Renal cortex interstitium (tissue), 15 donors: ENCODE measurements around the gene SLC25A47. TPM values are rescaled to one million over a fixed set of nuclear protein-coding genes. Genes with fewer than 3 reads are reported as not detected.
"Not testable (repeated sequence)": the region's sequence is repeated elsewhere in the genome, so short reads cannot be mapped to it uniquely, and the experiment has no call there.

ENCODE experiments used
- DNase-seq, 11 donors: peaks; one replicate each; pipeline ENCODE4 v3.0.0-alpha.2; 2013; ENCODE audit warnings: low read depth in 9 of 11, low spot score in 4 of 11; ENCODE audit errors: extremely low read depth in 1 of 11
- long read RNA-seq, 16 experiments: transcript quantifications; one replicate each; lab custom pipeline, GENCODE V29; 2026
- polyA plus RNA-seq, 3 donors: library from polyadenylated mRNA; unstranded; fragments of 120-200 nt; gene quantifications; one replicate each; pipeline ENCODE4 v1.2.1, GENCODE V29; 2013; ENCODE audit not compliant: insufficient read length in 3 of 3

The SLC25A47 gene, protein sequence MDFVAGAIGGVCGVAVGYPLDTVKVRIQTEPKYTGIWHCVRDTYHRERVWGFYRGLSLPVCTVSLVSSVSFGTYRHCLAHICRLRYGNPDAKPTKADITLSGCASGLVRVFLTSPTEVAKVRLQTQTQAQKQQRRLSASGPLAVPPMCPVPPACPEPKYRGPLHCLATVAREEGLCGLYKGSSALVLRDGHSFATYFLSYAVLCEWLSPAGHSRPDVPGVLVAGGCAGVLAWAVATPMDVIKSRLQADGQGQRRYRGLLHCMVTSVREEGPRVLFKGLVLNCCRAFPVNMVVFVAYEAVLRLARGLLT
- not detected for polyA plus RNA-seq
- long read RNA-seq, donor 1, result 0 reads
- long read RNA-seq, donor 2, result 0 reads
- long read RNA-seq, donor 3, result 0 reads
- long read RNA-seq, donor 4, result 0 reads
- long read RNA-seq, donor 5, result 0 reads
- long read RNA-seq, donor 6, result 0 reads
- long read RNA-seq, donor 7, result 0 reads
- long read RNA-seq, donor 8, result 0 reads
- long read RNA-seq, donor 9, result 0 reads
- long read RNA-seq, donor 10, result 0 reads
- long read RNA-seq, donor 11, result 0 reads
- long read RNA-seq, donor 12, result 0 reads
- long read RNA-seq, donor 13, result 0 reads
- long read RNA-seq, donor 14, result 0 reads
- long read RNA-seq, donor 15, result 0 reads
- long read RNA-seq, donor 16, result 0 reads

DNA sequence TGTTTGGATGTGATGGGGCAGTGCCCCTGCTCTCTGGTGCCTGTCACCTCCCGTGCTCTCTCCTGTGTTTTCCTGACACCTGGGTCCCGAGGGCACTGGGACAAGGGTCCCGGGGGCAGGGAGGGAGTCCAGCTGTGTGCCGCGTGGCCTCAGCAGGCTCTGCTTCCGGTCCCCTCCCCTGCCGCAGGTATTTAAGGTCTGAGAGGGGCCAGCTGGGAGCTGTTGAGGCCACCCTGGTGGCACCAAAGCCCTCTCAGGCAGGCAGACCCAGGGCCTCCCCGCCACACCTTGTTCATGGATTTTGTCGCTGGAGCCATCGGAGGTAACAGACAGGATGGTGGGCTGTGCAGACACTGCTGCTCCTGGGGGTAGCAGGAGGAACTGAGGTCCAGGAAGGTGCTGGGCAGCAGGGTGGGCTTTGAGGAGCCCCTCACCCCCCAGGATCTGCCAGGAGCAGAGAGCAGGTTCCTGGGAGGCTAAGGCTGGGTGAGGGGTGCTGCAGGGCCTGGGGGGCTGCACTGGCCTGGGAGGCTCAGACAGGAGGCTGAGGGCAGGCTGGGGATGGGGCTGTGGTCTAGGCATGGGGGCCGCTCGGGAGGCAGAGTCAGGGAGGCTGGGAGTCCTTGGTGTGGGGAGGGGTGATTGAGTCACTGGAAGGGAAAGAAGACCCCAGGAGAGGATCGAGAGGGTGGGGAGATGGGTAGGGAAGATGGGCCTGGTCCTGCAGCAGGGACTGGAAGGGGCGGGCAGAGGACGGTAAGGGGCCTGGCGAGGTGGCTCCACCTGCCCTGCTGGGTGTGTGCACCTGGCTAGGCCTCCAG, at the start of gene SLC25A47:
Gene SLC25A47 (plus strand): TSS at position 219 of the 821 bp plus-strand sequence. CDS start 76 bp downstream, at position 295.
- DNase-seq, result no peak

DNA sequence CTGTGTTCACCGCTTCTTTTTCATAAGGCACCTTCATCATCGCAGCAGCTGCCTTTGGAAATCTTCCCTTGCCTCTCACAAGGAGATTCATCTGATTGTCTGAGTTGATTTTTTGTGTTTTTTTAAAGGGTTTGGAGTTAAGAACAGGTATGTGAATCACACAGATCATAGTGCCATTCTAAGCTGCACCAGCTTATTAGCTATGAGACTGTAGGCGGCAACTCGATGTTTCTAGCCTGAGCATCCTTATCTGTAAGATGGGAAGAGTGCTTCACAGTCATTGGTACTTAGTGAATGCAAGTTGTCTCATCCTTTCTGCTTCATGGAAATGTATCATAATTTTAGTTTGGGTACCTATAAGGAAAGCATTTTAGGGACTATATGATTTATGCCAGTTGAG, 48.9 kb upstream of the SLC25A47 start:
- DNase-seq, result no peak

DNA sequence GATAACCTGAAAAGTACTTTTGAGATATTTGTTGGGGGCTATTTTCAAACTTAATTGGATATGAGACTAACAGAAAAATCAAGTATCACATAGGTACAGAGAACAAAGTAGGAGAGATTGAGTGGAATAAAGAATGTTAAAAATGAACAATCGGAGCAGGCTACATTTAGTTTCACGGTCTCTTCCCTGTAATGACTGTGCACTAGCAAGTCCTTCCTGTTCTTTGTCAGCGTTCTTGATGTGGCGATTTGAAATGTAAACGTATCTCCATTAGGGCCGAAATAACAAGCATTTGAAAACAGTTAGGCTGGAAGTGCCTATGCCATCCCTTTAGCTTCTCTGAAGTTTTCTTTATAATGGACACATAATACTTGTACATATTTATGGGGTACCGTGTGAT, 47.9 kb upstream of the SLC25A47 start:
- DNase-seq, result no peak

DNA sequence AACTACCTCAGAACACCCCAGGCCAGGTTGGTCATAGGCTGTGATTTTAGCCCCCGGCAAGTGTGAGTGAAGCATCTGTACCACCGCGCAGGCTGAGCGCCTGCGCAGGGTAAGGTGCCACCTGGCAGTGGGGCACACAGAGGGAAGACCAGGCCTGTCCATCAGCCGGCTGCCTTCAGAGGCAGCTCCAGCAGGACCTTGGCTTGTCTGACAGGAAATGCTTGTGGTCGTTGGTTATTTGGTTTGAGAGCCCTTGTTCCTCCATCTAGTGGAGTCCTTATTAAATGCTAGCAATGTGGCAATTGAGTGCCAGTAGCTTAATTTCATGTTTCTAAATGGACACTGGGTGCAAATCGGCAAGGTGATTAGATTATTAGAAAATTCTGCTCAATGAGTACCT, 44.4 kb upstream of the SLC25A47 start:
- DNase-seq, result no peak

DNA sequence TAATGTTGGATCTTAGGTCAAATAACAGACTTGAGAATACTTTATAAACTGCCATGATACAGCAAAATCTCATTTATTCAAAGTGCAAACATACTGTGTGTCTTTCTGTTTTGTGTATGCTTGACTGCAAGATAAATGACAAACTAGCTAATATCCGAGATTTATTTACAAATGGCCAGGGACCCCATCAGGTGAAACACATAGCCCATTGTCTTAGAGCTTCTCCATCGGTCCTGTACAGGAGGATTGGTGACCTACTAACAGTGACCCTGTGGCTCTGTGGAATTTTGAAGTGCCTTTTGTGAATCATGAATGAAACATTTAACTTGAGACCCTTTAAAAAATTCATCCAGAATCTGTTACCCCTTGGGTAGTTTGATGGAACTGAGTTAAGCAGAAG, 44.0 kb upstream of the SLC25A47 start:
- DNase-seq, result no peak

DNA sequence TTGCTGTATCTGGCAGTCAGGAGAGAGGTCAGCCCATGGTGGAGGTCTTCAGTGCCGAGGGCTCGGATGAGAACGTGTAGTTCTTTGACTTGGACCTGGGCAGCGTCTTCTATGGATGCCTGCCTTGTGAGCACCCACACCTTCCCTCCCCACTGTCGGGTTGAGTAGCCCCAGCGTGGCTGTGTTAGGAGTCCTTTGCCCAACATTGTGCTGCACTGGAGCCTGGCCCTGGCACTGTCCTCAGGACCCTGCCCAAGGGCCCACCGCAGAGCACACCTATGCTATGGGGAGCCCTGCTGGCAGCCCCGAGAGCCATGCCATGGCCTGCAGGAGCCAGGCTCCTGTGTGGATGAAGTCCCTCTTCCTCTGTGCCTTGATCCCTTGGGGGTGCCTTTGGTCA, 43.6 kb upstream of the SLC25A47 start:
- no peak for DNase-seq

DNA sequence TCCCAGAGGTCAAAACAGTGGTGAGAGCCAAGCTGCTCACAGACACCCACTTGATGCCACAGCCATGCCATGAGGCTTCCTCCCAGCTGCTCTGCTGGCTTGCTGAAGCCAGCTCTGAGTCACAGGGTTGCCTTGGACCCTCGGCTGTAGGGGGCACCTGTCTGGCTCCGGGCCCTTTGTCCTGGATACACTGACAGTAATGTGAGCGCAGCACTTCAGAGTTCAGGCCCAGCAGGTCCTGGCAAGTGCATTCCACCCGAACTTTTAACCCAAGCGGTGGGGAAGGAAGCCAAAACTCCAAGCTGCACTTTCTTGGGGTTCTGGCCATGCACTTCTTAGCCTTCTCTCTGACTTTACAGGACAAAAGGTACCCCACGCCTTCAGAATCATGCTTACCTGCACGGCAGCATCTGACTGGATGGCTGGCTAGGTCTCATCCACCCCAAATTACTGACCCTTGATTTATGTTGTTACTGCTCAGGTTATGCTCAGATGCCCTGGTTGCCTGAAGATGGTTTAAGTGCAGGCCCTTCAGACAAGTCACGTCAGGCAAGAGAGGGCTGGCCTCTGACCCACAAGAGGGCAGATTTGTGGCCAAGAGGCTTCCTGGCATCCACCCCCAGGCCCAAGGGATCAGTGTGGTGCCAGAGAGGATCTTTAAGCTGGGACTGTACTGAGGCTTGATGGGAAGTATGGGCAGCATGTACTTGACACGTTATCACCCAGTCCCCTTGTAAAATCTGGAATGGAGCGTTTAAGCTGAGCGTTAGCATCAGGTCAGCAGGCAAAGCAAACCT, 41.7 kb upstream of the SLC25A47 start:
- DNase-seq, result no peak

DNA sequence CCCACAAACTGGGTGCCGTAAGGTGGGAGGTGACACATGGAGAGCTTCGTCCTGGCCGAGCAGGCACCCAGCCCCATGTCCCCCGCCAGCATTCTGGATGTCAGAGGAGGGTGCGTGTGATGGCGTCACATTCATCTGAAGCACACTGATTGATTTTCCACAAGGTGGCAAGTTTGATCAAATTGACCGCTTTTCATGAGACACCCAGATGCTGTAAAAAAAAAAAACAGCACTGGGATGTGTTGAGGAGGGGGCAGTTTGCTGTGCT, 41.1 kb upstream of the SLC25A47 start:
- no peak for DNase-seq

DNA sequence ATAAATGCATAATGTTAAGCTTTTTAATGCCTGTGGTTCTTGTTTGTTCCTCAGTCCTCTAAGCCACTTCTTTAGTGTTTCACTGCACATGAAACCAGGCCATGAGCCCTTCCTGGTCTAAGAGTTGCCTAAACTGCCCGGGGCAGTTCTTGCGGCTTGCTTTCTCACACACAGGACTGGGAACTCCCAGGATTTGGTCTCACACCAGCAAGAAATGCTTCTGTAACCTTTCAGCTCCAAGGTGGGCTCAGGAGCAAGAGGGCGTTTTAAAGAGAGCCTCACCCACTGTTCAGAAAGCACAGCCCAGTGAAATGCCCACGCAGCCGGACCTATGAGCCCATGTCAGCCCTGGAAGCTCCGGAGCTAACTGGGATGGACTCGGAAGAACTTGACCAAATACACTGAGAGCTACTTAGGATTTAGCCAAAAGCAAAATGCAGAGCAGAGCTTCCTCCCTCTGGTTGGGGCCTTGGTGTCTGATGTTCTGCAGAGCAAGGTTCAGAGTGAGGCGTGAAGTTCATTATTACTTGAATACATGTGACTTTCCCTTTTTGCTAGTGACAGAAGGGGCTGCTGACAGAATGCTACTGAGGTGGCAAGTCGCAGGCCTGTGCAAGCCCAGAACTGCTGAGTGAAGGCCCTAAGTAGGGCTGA, 40.2 kb upstream of the SLC25A47 start:
- no peak for DNase-seq

DNA sequence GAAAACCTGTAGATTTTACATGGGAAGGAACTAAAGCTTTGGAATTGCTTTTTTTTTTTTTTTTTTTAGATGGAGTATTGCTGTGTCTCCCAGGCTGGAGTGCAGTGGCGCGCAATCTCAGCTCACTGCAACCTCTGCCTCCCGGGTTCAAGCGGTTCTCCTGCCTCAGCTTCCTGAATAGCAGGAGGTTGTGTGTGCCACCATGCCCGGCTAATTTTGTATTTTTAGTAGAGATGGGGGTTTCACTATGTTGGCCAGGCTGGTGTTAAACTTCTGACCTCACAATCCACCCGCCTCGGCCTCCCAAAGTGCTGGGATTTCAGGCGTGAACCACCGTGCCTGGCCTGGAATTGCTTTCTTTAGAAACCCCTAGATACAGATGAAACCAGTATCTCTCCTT, 39.7 kb upstream of the SLC25A47 start:
- not testable (repeated sequence) for DNase-seq

DNA sequence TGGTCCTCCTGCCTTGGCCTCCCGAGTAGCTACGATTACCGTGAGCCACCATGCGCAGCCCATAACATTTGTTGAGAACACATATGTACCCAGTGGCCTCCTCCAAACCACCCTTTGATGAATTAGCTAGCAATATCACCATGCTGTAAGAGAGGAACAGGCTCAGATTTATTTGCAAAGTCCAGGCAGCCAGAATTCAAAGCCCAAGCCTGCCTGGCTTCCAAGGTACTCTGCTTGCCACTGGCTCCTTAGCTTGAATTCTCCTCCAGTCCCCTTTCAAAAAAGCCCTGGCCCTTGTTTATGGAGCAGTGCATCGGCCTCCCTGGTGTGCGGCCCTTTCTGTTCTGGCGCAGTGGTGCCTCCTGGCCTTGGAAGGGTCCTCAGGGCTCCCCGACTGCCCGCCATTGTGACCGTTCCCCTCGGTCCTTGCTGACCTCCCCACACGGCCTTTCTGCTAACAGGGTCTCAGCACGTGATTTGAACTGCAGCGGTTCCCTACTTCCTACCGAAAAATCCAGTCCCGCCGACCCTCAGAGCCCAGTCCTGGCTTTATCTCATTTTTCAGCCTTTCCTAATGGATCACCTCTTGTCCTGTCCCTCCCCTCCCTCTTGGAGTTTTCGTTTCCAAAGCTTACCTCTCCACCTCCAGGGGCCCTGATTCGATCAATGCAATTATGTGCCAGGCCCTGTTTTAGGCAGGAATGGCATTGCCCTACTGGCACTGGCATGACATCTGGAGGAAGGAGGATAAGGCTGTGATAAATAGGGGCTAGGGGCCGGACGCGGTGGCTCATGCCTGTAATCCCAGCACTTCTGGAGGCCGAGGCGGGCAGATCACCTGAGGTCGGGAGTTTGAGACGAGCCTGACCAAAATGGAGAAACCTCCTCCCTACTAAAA, 38.9 kb upstream of the SLC25A47 start:
- DNase-seq, result no peak

DNA sequence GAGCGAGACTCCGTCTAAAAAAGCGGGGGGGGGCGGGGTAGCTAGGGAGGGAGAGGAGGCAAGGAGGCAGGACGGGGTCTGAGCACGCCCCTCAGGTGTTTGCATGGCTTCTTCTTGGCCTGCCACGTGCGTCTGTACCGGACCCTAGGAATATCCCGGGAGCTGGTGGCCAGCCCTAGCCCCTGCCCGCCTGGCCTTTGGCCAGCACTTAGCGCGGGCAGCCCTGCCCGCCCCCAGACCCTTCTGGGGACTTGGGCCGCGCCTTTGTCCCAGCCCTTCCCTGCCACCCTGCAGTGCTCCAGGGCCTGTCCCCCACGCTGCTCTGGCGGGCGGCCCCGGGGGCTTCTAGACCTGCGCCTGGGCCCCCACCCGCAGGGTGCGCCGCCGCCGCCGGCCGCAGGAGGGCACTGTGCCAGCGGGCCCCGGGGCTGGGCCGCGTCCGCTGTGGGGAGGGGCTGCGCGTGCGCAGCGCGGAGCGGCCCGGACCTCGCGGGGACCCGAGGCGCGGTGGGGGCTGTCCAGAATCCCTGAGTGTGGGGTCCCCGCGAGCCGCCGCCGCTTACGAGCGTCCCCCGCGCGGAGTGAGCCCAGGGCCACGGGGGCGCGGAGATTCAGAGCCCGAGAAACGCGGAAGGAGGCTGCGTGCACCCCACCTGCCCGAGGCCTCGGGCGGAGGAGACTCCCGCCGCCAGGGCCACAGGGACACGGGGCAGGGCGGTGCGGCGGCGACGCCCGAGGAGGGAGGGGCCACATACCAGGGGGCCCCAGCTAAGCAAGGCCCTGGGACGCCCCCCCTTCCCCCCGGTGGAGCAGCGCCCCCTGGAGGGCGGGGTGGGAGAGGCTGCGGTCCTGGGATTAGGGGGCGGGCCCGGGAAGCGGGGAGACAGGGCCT, 37.9 kb upstream of the SLC25A47 start:
- peak in 5 of 11 donors; percentile 42 to 70 (median 47) for DNase-seq

DNA sequence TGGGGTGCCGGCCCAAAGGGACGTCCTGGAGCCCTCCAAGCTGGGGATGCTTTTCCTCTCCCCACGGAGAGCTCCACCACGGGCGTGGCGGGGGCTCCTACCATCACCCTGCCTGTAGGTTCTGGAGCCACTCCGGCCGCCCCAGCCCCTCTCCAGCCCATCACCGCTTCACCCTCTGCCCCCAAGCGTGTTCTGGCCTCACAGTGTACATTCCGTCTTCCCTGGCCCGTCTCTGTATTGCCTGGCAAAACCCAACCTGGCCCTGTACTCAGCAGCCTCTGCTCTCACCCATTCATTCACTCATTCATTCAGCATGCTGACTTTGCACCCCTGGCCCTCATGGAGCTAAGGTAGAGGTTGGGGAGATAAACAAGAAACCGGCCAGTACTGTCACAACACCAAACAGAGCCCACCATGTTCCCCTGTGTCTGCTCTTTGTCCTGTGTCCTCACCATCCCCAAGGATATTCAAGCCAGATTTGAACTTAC, 37.2 kb upstream of the SLC25A47 start:
- DNase-seq, result no peak

DNA sequence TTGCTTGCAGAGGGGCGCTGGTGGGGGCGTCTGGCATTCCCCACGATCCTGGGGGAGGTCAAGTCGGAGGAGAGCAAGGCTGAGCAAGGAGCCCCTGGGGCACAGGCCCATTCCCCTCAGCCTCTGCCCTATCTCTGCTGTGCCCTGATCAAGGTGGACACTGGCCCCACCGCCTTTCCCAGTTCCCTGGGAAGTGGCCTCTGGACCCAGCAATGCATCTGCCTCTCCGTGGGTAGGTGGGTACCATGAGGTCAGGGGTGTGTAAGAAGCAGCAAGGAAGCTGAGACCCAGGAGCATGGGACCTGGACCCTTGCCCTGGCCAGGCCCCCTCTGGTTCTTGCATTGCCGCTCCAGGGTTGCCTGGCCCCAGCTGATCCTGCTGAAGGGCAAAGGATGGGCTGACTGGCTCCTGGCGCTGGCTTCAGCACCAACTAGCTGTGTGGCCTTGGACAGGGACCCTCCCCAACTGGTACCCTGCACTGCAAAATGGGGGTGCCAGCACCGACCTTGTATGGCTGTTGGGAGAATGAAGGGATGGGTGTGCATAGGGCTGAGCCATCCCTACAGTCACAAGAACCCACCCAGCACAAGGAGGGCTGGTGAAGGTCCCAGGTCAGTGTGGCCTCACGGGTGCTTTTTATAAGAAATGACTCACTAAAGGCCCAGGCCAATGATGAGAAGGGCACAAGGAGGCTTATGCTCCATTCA, 36.5 kb upstream of the SLC25A47 start:
- DNase-seq, result no peak

DNA sequence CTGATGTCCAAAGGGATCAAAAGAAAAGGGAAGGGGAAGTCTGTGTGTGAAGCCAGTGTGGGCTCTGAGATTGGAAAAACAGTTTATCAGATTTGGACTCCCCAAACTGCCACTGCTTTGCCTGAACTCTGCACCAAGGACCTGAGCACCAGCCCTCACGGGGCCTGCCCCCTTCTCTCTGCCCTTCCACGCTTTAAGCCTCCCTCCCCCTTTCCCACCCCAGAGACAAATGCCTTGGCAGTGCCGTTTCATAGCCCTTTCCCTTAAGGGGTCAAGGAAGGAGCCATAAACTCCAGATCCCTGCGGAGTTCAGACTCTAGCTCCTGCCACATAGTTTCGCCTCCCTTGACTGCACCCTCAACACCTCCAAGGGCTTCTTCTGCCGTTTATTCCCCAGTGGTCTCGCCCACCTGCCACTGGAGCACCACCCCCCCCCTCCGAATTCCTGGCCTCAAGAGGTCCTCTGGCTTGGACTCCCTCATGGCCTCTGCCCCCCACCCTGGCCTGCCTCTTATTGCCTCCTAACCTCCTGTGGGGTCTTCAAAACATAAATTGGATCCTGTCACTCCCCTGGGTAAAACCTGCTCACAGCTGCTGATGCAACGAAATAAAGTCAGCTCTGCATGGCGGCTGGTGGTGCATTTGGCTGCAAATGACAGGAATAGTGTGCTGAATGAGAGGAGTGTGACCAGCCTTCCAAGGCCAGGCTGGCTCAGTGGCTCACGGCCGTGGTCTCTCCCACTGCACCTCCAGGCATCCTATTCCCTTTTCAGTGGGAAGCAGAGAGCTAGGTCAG, 35.7 kb upstream of the SLC25A47 start:
- no peak for DNase-seq

DNA sequence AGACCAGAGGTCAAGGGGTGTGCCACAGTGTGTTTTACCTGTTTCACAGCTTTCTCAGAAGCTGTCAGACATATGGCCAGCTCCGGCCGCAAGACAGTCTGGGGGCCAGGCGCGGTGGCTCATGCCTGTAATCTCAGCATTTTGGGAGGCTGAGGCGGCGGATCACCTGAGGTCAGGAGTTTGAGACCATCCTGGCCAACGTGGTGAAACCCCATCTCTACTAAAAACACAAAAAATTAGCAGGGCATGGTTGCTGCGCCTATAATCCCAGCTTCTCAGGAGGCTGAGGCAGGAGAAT, 35.2 kb upstream of the SLC25A47 start:
- not testable (repeated sequence) for DNase-seq
